Mesenchymal stem cell (in vitro differentiated cells and primary cell): ENCODE results near the gene RRBP1.

Experiments used
- DNase-seq: peaks from one replicate; pipeline ENCODE4 v3.0.0-alpha.2; 2013
- H2AFZ ChIP-seq: one replicate; pipeline ENCODE4 v1.6.1; 2013; ENCODE audit warnings: low read depth, mild to moderate bottlenecking, control low read depth, inconsistent platforms, low read length, moderate library complexity
- H2AK5ac ChIP-seq: 2 replicates; pipeline ENCODE4 v1.6.1; 2013; ENCODE audit warnings: low read length, moderate library complexity, mild to moderate bottlenecking, inconsistent platforms; ENCODE audit not compliant: severe bottlenecking
- H2BK120ac ChIP-seq: one replicate; pipeline ENCODE4 v1.6.1; 2013; ENCODE audit warnings: low read depth, mild to moderate bottlenecking, inconsistent platforms, low read length, moderate library complexity
- H2BK12ac ChIP-seq, 2 experiments: one replicate each; pipeline ENCODE4 v1.6.1; 2013; ENCODE audit warnings: inconsistent platforms in 2 of 2, low read length in 2 of 2, mild to moderate bottlenecking in 2 of 2, moderate library complexity in 2 of 2, control low read depth in 1 of 2
- H2BK15ac ChIP-seq: one replicate; pipeline ENCODE4 v1.6.1; 2013; ENCODE audit warnings: mild to moderate bottlenecking, low read depth, inconsistent platforms; ENCODE audit not compliant: poor library complexity, severe bottlenecking
- H2BK5ac ChIP-seq: 2 replicates; pipeline ENCODE4 v1.6.1; 2013; ENCODE audit warnings: low read depth, mild to moderate bottlenecking, low read length, control low read depth, inconsistent platforms; ENCODE audit not compliant: poor library complexity, severe bottlenecking
- H3K14ac ChIP-seq, 2 experiments: one replicate each; pipeline ENCODE4 v1.6.1; 2013; ENCODE audit warnings: inconsistent platforms in 2 of 2, low read length in 2 of 2, control low read depth in 1 of 2, mild to moderate bottlenecking in 1 of 2, moderate library complexity in 1 of 2
- H3K18ac ChIP-seq, 2 experiments: one replicate each; pipeline ENCODE4 v1.6.1; 2013; ENCODE audit warnings: inconsistent platforms in 2 of 2, low read length in 2 of 2, control low read depth in 1 of 2, low read depth in 1 of 2, mild to moderate bottlenecking in 1 of 2
- H3K23ac ChIP-seq, 2 experiments: one replicate each; pipeline ENCODE4 v1.6.1; 2013; ENCODE audit warnings: inconsistent platforms in 2 of 2, low read length in 2 of 2, mild to moderate bottlenecking in 2 of 2, moderate library complexity in 2 of 2, control low read depth in 1 of 2
- H3K27ac ChIP-seq: 2 replicates; pipeline ENCODE4 v1.5.1; 2013; ENCODE audit warnings: mild to moderate bottlenecking, moderate library complexity, low read length, control low read depth, inconsistent platforms; ENCODE audit not compliant: poor library complexity, severe bottlenecking
- H3K27me3 ChIP-seq, 2 experiments: 2 replicates each; pipeline versions ENCODE4 v1.6.1 to v1.7.0; 2013; ENCODE audit warnings: low read length in 2 of 2, mild to moderate bottlenecking in 2 of 2, moderate library complexity in 2 of 2, control low read depth in 1 of 2, inconsistent platforms in 1 of 2; ENCODE audit not compliant: control insufficient read depth in 1 of 2, insufficient read depth in 1 of 2
- H3K36me3 ChIP-seq, 2 experiments: 2 replicates each; pipeline versions ENCODE4 v1.6.1 to v1.7.0; 2013; ENCODE audit warnings: low read length in 2 of 2, control low read depth in 1 of 2, inconsistent platforms in 1 of 2, low read depth in 1 of 2, mild to moderate bottlenecking in 1 of 2; ENCODE audit not compliant: insufficient read depth in 2 of 2, control insufficient read depth in 1 of 2
- H3K4ac ChIP-seq, 2 experiments: one replicate each; pipeline ENCODE4 v1.6.1; 2013; ENCODE audit warnings: inconsistent platforms in 2 of 2, low read length in 2 of 2, mild to moderate bottlenecking in 2 of 2, moderate library complexity in 2 of 2, control low read depth in 1 of 2, low read depth in 1 of 2
- H3K4me1 ChIP-seq: 2 replicates; pipeline ENCODE4 v1.6.1; 2013; ENCODE audit warnings: low read depth, low read length, control low read depth; ENCODE audit not compliant: control insufficient read depth, insufficient read depth
- H3K4me2 ChIP-seq: 2 replicates; pipeline ENCODE4 v1.6.1; 2013; ENCODE audit warnings: low read length, mild to moderate bottlenecking, inconsistent platforms; ENCODE audit not compliant: poor library complexity, severe bottlenecking
- H3K4me3 ChIP-seq, 2 experiments: 2 replicates each; pipeline versions ENCODE4 v1.5.1 to v1.7.0; 2013; ENCODE audit warnings: low read length in 2 of 2, mild to moderate bottlenecking in 2 of 2, control low read depth in 1 of 2, low read depth in 1 of 2; ENCODE audit not compliant: insufficient read depth in 1 of 2
- H3K79me1 ChIP-seq: replicated peaks from 2 replicates; pipeline ENCODE4 v1.6.1; 2013; ENCODE audit warnings: mild to moderate bottlenecking, control low read depth, low read length, inconsistent platforms; ENCODE audit not compliant: poor library complexity, severe bottlenecking
- H3K9ac ChIP-seq: 2 replicates; pipeline ENCODE4 v1.7.0; 2013; ENCODE audit warnings: mild to moderate bottlenecking, low read length, moderate library complexity
- H3K9me3 ChIP-seq: 2 replicates; pipeline ENCODE4 v1.7.0; 2013; ENCODE audit warnings: mild to moderate bottlenecking, low read length; ENCODE audit not compliant: control insufficient read depth
- H4K8ac ChIP-seq: one replicate; pipeline ENCODE4 v1.6.1; 2013; ENCODE audit warnings: inconsistent platforms, mild to moderate bottlenecking, low read length, moderate library complexity
- H4K91ac ChIP-seq: one replicate; pipeline ENCODE4 v1.6.1; 2013; ENCODE audit warnings: mild to moderate bottlenecking, low read length, inconsistent platforms
- WGBS: methylation state at CpG from one replicate; pipeline ENCODE4 v1.1.7; 2013; ENCODE audit warnings: mixed read lengths; 5-methylcytosine and 5-hydroxymethylcytosine counted together

RRBP1 gene

DNA sequence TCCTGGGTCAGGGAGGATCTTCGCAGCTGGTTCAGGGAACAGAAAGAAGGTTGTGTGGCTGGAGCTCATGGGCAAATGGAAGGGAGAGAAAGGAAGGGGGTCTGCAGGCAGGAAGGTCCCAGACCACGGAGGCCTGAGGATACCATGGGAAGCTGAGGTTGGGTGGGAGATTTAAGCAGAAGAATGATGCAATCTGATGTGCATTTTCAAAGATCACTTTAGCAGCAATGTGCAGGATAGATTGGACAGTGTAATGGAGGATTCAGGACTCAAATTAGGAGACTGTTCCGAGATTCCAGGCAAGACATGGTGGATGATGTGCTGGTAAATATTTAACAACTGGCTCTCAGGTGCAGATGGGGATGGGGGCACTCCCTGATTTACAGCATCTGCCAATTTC is 5.8 kb upstream of the RRBP1 start:
- H3K36me3 ChIP-seq: no peaks in the 10 kb centered on the region
- H3K79me1 ChIP-seq: no peaks in the 10 kb centered on the region
- peaks cover 16% of the 10 kb centered on the region for H3K9me3 ChIP-seq
- no peak overlapping the region for H2BK5ac ChIP-seq
- no peak overlapping the region for H2AFZ ChIP-seq
- H4K8ac ChIP-seq: no peak overlapping the region
- no peak overlapping the region for H4K91ac ChIP-seq
- peaks cover 2% of the 10 kb centered on the region for H3K4me1 ChIP-seq
- H3K23ac ChIP-seq: no peak overlapping the region
- H3K4ac ChIP-seq: no peak overlapping the region
- no peak overlapping the region for H3K27ac ChIP-seq
- H3K27me3 ChIP-seq: peaks cover 38 to 55% of the 10 kb centered on the region in 2 experiments
- H3K4me2 ChIP-seq: no peak overlapping the region
- no peak overlapping the region for H2BK15ac ChIP-seq
- no peak for DNase-seq
- H3K14ac ChIP-seq: no peak overlapping the region
- no peak overlapping the region for H3K4me3 ChIP-seq
- no peak overlapping the region for H3K9ac ChIP-seq
- peak overlapping the region; percentile 6 for H2BK120ac ChIP-seq
- no peak overlapping the region for H3K18ac ChIP-seq
- no peak overlapping the region for H2BK12ac ChIP-seq
- H2AK5ac ChIP-seq: no peak overlapping the region
- WGBS: 82% methylated on average over 3 of the region's 3 CpGs

DNA sequence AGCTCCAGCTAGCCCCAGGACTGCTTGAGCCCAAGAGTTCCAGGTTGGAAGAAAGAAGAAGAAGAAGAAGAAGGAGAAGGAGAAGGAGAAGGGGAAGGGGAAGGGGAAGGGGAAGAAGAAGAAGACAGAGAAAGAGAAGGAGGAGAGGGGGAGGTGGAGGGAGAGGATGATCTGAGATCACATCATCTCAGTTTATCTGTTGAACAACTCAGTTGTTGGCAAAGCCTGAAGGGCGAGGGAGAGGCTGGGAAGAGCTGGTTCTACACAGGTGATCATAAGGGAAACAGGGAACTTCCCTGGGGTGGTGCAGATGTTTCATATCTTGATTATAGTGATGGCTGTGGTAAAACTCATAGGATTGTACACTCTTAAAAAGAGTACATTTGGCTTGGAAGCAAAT is 3.1 kb upstream of the RRBP1 start:
- no peak overlapping the region for H3K4me2 ChIP-seq
- H2BK5ac ChIP-seq: no peak overlapping the region
- H3K27ac ChIP-seq: no peak overlapping the region
- no peak overlapping the region for H3K14ac ChIP-seq
- H3K4me1 ChIP-seq: peaks cover 6% of the 10 kb centered on the region
- H3K18ac ChIP-seq: no peak overlapping the region
- no peak overlapping the region for H2BK12ac ChIP-seq
- no peak overlapping the region for H2BK120ac ChIP-seq
- no peaks in the 10 kb centered on the region for H3K79me1 ChIP-seq
- H2AFZ ChIP-seq: no peak overlapping the region
- WGBS: 50% methylated on average over 1 of the region's 1 CpG
- no peak overlapping the region for H2BK15ac ChIP-seq
- no peak overlapping the region for H3K4me3 ChIP-seq
- no peak for DNase-seq
- no peak overlapping the region for H2AK5ac ChIP-seq
- H3K4ac ChIP-seq: no peak overlapping the region
- no peak overlapping the region for H4K91ac ChIP-seq
- H3K36me3 ChIP-seq: no peaks in the 10 kb centered on the region
- peaks cover 38 to 48% of the 10 kb centered on the region in 2 experiments for H3K27me3 ChIP-seq
- no peak overlapping the region for H3K23ac ChIP-seq
- peaks cover 16% of the 10 kb centered on the region for H3K9me3 ChIP-seq
- no peak overlapping the region for H4K8ac ChIP-seq
- H3K9ac ChIP-seq: no peak overlapping the region

DNA sequence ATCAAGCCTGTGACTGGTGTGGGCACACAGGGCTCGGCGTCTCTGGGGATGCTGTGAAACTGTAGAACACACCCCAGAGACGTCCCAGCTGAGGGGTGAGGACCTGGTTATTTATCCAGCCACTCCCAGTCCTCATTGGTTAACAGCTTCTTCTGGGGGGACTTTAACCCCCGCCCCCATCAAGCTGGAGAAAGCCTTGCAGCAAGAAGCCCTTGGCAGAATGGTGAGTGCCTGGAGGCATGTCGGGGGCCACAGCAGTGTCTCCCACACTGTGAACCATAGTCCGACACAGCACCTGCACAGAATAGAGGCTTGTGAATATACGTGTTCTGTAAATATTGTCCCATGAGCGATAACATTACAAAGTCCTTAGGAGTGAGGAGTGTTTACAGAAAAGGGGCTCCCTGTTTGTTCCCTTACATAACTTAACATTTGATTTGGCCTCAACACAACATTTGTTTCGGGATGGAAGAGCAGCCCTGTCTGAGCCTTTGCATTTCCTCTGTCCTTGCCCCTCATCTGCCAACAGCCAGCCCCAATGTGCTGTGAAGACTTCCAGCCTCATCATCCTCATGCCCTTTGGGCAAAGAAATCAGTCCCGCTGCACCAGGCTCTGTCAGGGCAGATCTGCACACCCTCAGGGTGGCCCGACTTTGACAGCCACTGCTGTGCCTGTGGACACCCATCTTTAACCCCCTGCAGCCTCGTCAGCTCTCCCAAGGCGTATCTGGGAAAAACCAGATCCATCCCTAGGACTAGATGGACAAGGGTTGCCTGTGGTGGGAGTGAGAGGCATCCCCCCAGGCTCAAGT is 2.2 kb upstream of the RRBP1 start:
- Histone ChIP-seq H2BK15ac (no peak overlapping the region), H3K79me1 (no peaks in the 10 kb centered on the region), H2BK120ac (peak overlapping the region; percentile 29), H3K14ac (no peak overlapping the region), H4K8ac (no peak overlapping the region), H3K4ac (no peak overlapping the region), H3K23ac (no peak overlapping the region), H3K4me3 (no peak overlapping the region), H3K36me3 (peaks cover 0 to 8% of the 10 kb centered on the region in 2 experiments), H4K91ac (peak overlapping the region; percentile 62), H2AK5ac (no peak overlapping the region), H3K27ac (no peak overlapping the region), H3K9me3 (peaks cover 16% of the 10 kb centered on the region), H3K4me2 (no peak overlapping the region), H2AFZ (no peak overlapping the region), H2BK5ac (no peak overlapping the region), H3K27me3 (peaks cover 38 to 48% of the 10 kb centered on the region in 2 experiments), H3K4me1 (peaks cover 9% of the 10 kb centered on the region), H3K9ac (no peak overlapping the region), H2BK12ac (no peak overlapping the region), H3K18ac (no peak overlapping the region)
- DNase-seq: no peak
- WGBS: 81% methylated on average over 13 of the region's 13 CpGs

DNA sequence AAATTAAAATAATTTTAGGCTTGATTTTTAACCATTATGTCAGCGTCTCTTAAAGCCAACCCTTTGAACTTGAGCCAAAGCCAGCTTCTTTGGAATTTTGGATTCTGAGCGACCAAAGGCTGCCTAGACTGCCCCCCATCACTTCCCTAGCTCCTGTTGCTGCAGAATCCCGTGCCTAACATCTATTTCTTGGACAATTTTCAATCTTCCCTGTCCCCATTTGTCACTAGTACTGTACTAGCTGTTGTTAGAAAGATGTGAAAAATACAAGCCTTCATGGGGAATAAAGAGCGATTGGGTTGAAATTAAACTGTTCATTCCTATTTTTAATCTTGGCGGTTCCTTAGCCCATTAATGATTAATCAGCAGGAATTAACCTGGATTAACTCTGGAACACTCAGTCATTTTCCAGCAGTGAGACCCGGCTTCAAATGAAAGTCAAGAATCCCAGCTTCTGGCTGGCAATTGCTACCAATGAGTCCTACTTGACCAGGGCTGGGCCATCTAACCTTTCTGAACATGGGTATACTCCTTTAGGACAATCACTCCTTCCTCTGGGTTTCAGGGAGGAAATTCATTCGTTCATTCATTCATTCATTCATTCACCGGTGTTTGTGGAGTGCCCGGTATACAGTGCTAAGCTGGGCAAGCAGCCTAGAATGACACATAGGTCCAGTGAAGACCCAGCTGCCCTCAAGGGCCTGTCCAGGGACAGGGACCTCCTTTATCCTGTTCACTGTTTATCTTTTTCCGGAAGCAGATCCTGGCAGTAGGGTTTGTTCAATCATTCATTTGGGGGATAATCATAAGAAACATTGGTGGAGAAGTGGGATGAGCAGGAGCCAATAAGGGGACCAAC is 1.4 kb upstream of the RRBP1 start:
- H2BK5ac ChIP-seq: no peak overlapping the region
- H2AFZ ChIP-seq: no peak overlapping the region

More for the DNA sequence above, 1.4 kb upstream of the RRBP1 start:
- H2BK120ac ChIP-seq: no peak overlapping the region
- no peak overlapping the region for H2AK5ac ChIP-seq
- no peak overlapping the region for H3K9ac ChIP-seq
- H4K91ac ChIP-seq: no peak overlapping the region
- H4K8ac ChIP-seq: no peak overlapping the region
- H3K27me3 ChIP-seq: peaks cover 35 to 48% of the 10 kb centered on the region in 2 experiments
- no peak overlapping the region for H3K27ac ChIP-seq
- no peak overlapping the region for H3K23ac ChIP-seq
- no peak overlapping the region for H2BK15ac ChIP-seq
- no peak overlapping the region for H3K14ac ChIP-seq
- H3K4ac ChIP-seq: no peak overlapping the region
- H3K18ac ChIP-seq: no peak overlapping the region
- H3K4me1 ChIP-seq: peaks cover 12% of the 10 kb centered on the region
- WGBS: 79% methylated on average over 9 of the region's 10 CpGs
- DNase-seq: no peak
- H2BK12ac ChIP-seq: no peak overlapping the region
- H3K9me3 ChIP-seq: peaks cover 16% of the 10 kb centered on the region
- H3K4me3 ChIP-seq: no peak overlapping the region
- H3K36me3 ChIP-seq: peaks cover 3 to 17% of the 10 kb centered on the region in 2 experiments
- H3K79me1 ChIP-seq: no peaks in the 10 kb centered on the region
- H3K4me2 ChIP-seq: no peak overlapping the region
